Heart right ventricle (tissue), 16 donors: ENCODE measurements around the gene SLC18A2. TPM values are rescaled to one million over a fixed set of nuclear protein-coding genes. Genes with fewer than 3 reads are reported as not detected.

ENCODE experiments used
- ATAC-seq, 8 donors: fragments of 200-7000 bp; cut with Tn5 transposase; one replicate each; pipeline ENCODE4 v1.9.1; 2020; ENCODE audit warnings: mild to moderate bottlenecking in 8 of 8, moderate library complexity in 8 of 8, moderate number of reproducible peaks in 1 of 8
- DNase-seq, 2 donors: peaks; one replicate each; pipeline ENCODE4 v3.0.0-alpha.2; 2020
- H3K27ac ChIP-seq, 10 donors: fragments of 200-600 bp; sonication (generic) in 2 of 10; one replicate each; pipeline versions ENCODE4 v1.5.0 to v1.8.0; 2020 to 2022; ENCODE audit warnings: mild to moderate bottlenecking in 3 of 10
- H3K27me3 ChIP-seq, 7 donors: fragments of 200-600 bp; one replicate each; pipeline ENCODE4 v1.8.0; 2021 to 2022; ENCODE audit warnings: mild to moderate bottlenecking in 2 of 7
- H3K36me3 ChIP-seq, 9 donors: fragments of 200-600 bp; sonication (generic) in 1 of 9; one replicate each; pipeline versions ENCODE4 v1.5.0 to v1.8.0; 2020 to 2022; ENCODE audit warnings: mild to moderate bottlenecking in 2 of 9
- H3K4me1 ChIP-seq, 9 donors: fragments of 200-600 bp; sonication (generic) in 1 of 9; one replicate each; pipeline versions ENCODE4 v1.5.0 to v1.8.0; 2020 to 2022; ENCODE audit warnings: mild to moderate bottlenecking in 4 of 9
- H3K4me3 ChIP-seq, 10 donors: fragments of 200-600 bp; sonication (generic) in 2 of 10; one replicate each; pipeline versions ENCODE4 v1.5.0 to v1.8.0; 2020 to 2022; ENCODE audit warnings: mild to moderate bottlenecking in 7 of 10, moderate library complexity in 2 of 10
- H3K9me3 ChIP-seq, 11 donors: fragments of 200-600 bp in 10 of 11; sonication (generic) in 2 of 11; one replicate each; pipeline versions ENCODE4 v1.5.0 to v1.8.0; 2013 to 2022; ENCODE audit warnings: mild to moderate bottlenecking in 2 of 11, control low read depth in 1 of 11, moderate library complexity in 1 of 11
- WGBS, 2 donors: extraction: QIAGEN DNeasy Blood & Tissue Kit; methylation state at CpG; one replicate each; pipeline ENCODE4 v1.1.7; 2013; ENCODE audit warnings: inconsistent platforms in 1 of 2; 5-methylcytosine and 5-hydroxymethylcytosine counted together
- intact Hi-C, 10 donors: fragments of 100-400 bp; cut with DNase I; formaldehyde crosslinking; loops; one replicate each; pipeline versions ENCODE4 v1.11.1 to v1.14.2; 2022
- polyA plus RNA-seq, 2 donors: library from polyadenylated mRNA; stranded (reverse); fragments of 200-250 nt; gene quantifications; one replicate each; pipeline ENCODE4 v1.2.3, GENCODE V29; 2013
- total RNA-seq, 10 donors: library from RNA; stranded (reverse); fragmentation: NEBNext Ultra II Directional in 3 of 10; extraction: Animal tissue kit (Norgen Biotek cat#: 25700) in 3 of 10; gene quantifications; one replicate each; pipeline versions ENCODE4 v1.2.1 to v1.2.4, GENCODE V29; 2021 to 2023
- TF ChIP-seq, protein P1 (sequence below), 9 donors: fragments of 200-600 bp; sonication (generic) in 2 of 9; IDR thresholded peaks; one replicate each; pipeline versions ENCODE4 v1.5.0 to v1.8.0; 2021 to 2022; ENCODE audit warnings: antibody characterized with exemption in 9 of 9, mild to moderate bottlenecking in 5 of 9, moderate library complexity in 1 of 9
- donor health status: Arrhythmogenic right ventricular cardiomyopathy.
- donor health status: ischemic (EF 13 %, LVEDD 7.1; RV severe dilation, severe dysfunction).
- donor health status: healthy with polysubstance abuse.
- donor health status: DM: no; HTN: yes; CAD: no.
- donor health status: DM: no; HTN: no; CAD: no.
- donor health status: ischemic (EF 25% LVEDD 6.9; RV normal size, moderate dysfunction).
- donor health status: ischemic (EF 25% LVEDD 5.7; RV mildly dilated, moderate dysfunction).
- donor health status: healthy.
- donor health status: DM: yes; HTN: yes; CAD: no.
- donor health status: Ischemic cardiomyopathy.
- donor health status: ischemic (EF 35%, LVEDD 5.7; RV mildly dilated, moderate dysfunction).
- donor health status: nonischemic (EF 11% LVEDD 7.7; RV severe dilation, severe dysfunction).
- donor health status: DM: yes; HTN: yes; CAD: no.
- donor health status: PGD.
- donor health status: ischemic (EF 29% LVEDD 5.4; RV normal size, mild dysfunction).
- donor health status: nonischemic (EF 23%, LVEDD 6.1; RV moderate dilation, normal function).

Gene SLC18A2
- total and polyA plus RNA-seq, 12 donors, result 0.07 to 0.47 (median 0.18) TPM; not detected in 1

DNA sequence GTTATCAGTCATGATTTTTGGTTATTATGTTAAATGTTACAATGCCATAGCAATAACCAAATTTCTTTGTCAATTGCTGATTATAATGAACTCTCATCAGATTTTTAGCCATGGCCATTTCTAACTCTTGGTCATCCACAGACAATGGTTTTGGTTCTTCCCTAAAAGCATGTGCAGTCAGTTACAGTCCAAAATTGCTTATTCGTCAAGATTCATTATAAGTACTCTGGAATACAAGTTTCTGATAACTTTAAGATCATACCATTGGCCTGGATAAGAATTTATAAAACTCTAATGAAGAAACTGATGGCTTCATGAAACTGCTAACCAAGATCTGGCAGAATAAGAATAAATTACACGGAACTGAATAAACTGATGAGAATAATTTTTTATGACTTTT is 83.5 kb downstream of the SLC18A2 start:
- intact Hi-C loops, result loop anchor here in 3 of 10 donors (5.0 to 10.0 kb wide), 2 partner anchors 107 to 110 kb away; no protein-coding TSS in a partner anchor
- Histone ChIP-seq H3K4me1 (peaks cover 0 to 13% (median 0%) of the 10 kb centered on the region in 9 donors), H3K27me3 (no peaks in the 10 kb centered on the region), H3K36me3 (peaks cover 0 to 6% (median 0%) of the 10 kb centered on the region in 9 donors), H3K9me3 (no peaks in the 10 kb centered on the region), H3K4me3 (no peak overlapping the region), H3K27ac (no peak overlapping the region)
- DNase-seq (no peak), ATAC-seq (no peak)
- TF ChIP-seq, protein P1, sequence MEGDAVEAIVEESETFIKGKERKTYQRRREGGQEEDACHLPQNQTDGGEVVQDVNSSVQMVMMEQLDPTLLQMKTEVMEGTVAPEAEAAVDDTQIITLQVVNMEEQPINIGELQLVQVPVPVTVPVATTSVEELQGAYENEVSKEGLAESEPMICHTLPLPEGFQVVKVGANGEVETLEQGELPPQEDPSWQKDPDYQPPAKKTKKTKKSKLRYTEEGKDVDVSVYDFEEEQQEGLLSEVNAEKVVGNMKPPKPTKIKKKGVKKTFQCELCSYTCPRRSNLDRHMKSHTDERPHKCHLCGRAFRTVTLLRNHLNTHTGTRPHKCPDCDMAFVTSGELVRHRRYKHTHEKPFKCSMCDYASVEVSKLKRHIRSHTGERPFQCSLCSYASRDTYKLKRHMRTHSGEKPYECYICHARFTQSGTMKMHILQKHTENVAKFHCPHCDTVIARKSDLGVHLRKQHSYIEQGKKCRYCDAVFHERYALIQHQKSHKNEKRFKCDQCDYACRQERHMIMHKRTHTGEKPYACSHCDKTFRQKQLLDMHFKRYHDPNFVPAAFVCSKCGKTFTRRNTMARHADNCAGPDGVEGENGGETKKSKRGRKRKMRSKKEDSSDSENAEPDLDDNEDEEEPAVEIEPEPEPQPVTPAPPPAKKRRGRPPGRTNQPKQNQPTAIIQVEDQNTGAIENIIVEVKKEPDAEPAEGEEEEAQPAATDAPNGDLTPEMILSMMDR (IDR thresholded peaks at IDR 0.05), result no peak
- 95 to 97% methylated on average over 2 of the region's 2 CpGs for WGBS, 2 donors

DNA sequence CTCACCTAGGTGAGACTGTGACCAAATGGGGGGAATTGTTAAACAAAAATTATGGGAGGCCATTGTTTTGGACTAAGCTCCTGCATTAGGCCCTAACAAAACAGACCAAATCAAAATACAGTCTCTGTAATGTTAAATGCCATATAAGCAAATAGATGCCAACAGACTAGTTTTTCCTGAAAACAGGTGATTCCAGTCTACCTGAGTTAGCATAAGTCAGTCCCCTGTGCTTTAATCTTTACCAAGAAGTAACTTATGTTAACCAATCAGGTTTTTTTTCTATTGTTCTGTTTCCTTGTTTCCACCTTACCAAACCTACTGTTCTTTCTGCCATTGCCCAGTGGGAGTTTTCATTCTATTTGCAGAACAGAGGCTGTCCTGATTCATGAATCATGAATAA is 86.3 kb downstream of the SLC18A2 start:
- no peaks in the 10 kb centered on the region for H3K27me3 ChIP-seq
- peaks cover 0 to 8% (median 0%) of the 10 kb centered on the region in 9 donors for H3K4me1 ChIP-seq
- H3K27ac ChIP-seq, result no peak overlapping the region

More for the DNA sequence above, 86.3 kb downstream of the SLC18A2 start:
- DNase-seq, result no peak
- TF ChIP-seq, protein P1 (IDR thresholded peaks at IDR 0.05), result no peak
- H3K9me3 ChIP-seq, result no peaks in the 10 kb centered on the region
- H3K4me3 ChIP-seq, result no peak overlapping the region
- ATAC-seq, result no peak
- intact Hi-C loops, result loop anchor here in 1 of 10 donors (10.0 kb wide), 1 partner anchor 112 kb away; no protein-coding TSS in a partner anchor
- peaks cover 0 to 6% (median 0%) of the 10 kb centered on the region in 9 donors for H3K36me3 ChIP-seq

Other genes with a start within 250 kb of the SLC18A2 start
- gene SHTN1, start 235.9 kb upstream of the SLC18A2 start, total RNA-seq, result 10 to 100 TPM in 1 of 10 donors, 1 to 10 TPM in 9; 1.6 to 13.1 (median 3.1) TPM
- 1 to 10 TPM in 1 of 2 donors, under 1 TPM in 1; 0.86 to 3.0 TPM for gene SHTN1, start 235.9 kb upstream of the SLC18A2 start, polyA plus RNA-seq
- not detected for gene VAX1, start 102.8 kb upstream of the SLC18A2 start, total RNA-seq
- gene VAX1, start 102.8 kb upstream of the SLC18A2 start, polyA plus RNA-seq, result not detected
- not detected for gene KCNK18, start 43.6 kb upstream of the SLC18A2 start, total RNA-seq
- gene KCNK18, start 43.6 kb upstream of the SLC18A2 start, polyA plus RNA-seq, result not detected
- gene PDZD8, start 134.3 kb downstream of the SLC18A2 start, total RNA-seq, result 10 to 100 TPM; 16.8 to 31.3 (median 23.1) TPM
- 1 to 10 TPM; 2.0 to 4.1 TPM for gene PDZD8, start 134.3 kb downstream of the SLC18A2 start, polyA plus RNA-seq